Measurements from ENCODE around the gene CYB5R3. TPM values are rescaled to one million over a fixed set of nuclear protein-coding genes. Genes with fewer than 3 reads are reported as not detected.
A peak's percentile ranks its signal among the peaks of the same experiment; 100 is the strongest.
"Not testable (repeated sequence)": the region's sequence is repeated elsewhere in the genome, so short reads cannot be mapped to it uniquely, and the experiment has no call there.

Gene CYB5R3
- total RNA-seq, 2 donors from 2014 or later: 41.8 to 50.8 TPM

DNA sequence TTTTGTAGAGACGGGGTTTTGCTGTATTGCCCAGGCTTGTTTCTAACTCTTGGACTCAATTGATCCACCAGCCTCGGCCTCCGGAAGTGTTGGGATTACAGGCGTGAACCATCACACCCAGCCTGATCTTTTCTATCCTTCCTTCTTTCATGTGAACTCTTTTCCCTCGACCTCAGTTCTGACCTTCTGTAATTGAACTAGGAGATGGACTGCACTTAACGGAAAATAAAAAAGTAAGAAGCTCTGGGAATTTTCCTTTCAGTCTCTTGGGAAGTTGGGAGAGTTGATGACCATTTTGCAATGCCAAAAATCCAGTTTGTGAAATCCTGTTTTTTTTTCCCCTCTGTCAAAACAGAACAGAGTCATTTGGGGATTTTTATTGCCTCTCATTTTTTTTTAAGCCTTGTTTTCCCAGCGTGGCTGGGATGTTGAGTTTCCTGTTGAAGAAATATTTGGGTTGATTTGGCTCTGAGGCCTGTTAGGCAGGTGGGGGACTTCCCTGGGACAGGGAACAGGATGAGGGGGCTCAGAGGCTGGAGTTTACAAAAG lies 26.9 kb upstream of the CYB5R3 start:
- Histone ChIP-seq H3K36me3 (replicated peaks in 1 of 2; ENCODE audit: insufficient read depth in 1 of 2, low read depth in 2 of 2) (no peaks in the 10 kb centered on the region), H3K4me1 (peaks cover 23% of the 10 kb centered on the region), H3K27ac (peak overlapping the region; percentile 54 to 69 (median 64)), H3K4me3 (no peak overlapping the region), H3K27me3 (no peaks in the 10 kb centered on the region), H3K9me3 (no peaks in the 10 kb centered on the region)
- intact Hi-C loops (cut with DNase I): no loop called here
- no peak for ATAC-seq
- 39 to 47% methylated on average over 7 of the region's 7 CpGs for WGBS, 2 donors
- TF ChIP-seq CTCF (IDR thresholded peaks at IDR 0.05) (no peak), POLR2A (IDR thresholded peaks at IDR 0.05) (no peak)
- no peak for DNase-seq

GRCh38 chr22:42673898-42674401 lies 24.8 kb upstream of the CYB5R3 start:
- no peak overlapping the region for H3K4me3 ChIP-seq
- no peak for TF ChIP-seq CTCF (IDR thresholded peaks at IDR 0.05)
- no peak for TF ChIP-seq POLR2A (IDR thresholded peaks at IDR 0.05)
- DNase-seq (peak in 1 of 4 donors; percentile 39), ATAC-seq (peak; percentile 64)
- H3K27ac ChIP-seq: peak overlapping the region in 3 of 4 donors; percentile 10 to 59 (median 55)
- no peaks in the 10 kb centered on the region for H3K36me3 ChIP-seq (replicated peaks in 1 of 2; ENCODE audit: insufficient read depth in 1 of 2, low read depth in 2 of 2)
- H3K9me3 ChIP-seq: no peaks in the 10 kb centered on the region
- no peaks in the 10 kb centered on the region for H3K27me3 ChIP-seq
- H3K4me1 ChIP-seq: peaks cover 23% of the 10 kb centered on the region
- WGBS, 2 donors: 0 to 8% methylated on average over 2 of the region's 2 CpGs
- intact Hi-C loops (cut with DNase I): no loop called here

DNA sequence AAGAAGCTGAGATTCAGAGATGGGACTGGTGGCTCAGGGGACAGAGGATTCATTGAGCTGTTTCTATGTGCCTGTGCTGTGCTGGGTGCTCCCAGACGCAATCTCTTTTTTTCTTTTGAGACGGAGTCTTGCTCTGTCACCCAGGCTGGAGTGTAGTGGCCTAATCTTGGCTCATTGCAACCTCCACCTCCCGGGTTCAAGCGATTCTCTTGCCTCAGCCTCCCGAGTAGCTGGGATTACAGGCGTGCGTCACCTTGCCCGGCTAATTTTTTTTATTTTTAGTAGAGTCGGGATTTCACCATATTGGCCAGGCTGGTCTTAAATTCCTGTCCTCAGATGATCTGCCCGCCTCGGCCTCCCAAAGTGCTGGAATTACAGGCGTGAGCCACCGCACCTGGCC lies 23.9 kb upstream of the CYB5R3 start:
- intact Hi-C loops (cut with DNase I); ATAC-seq; DNase-seq; H3K4me3 ChIP-seq; H3K27me3 ChIP-seq; H3K9me3 ChIP-seq; H3K36me3 ChIP-seq (replicated peaks in 1 of 2; ENCODE audit: insufficient read depth in 1 of 2, low read depth in 2 of 2); H3K27ac ChIP-seq: not testable (repeated sequence)
- H3K4me1 ChIP-seq: peaks cover 23% of the 10 kb centered on the region
- WGBS, 2 donors: 94 to 95% methylated on average over 13 of the region's 13 CpGs

DNA sequence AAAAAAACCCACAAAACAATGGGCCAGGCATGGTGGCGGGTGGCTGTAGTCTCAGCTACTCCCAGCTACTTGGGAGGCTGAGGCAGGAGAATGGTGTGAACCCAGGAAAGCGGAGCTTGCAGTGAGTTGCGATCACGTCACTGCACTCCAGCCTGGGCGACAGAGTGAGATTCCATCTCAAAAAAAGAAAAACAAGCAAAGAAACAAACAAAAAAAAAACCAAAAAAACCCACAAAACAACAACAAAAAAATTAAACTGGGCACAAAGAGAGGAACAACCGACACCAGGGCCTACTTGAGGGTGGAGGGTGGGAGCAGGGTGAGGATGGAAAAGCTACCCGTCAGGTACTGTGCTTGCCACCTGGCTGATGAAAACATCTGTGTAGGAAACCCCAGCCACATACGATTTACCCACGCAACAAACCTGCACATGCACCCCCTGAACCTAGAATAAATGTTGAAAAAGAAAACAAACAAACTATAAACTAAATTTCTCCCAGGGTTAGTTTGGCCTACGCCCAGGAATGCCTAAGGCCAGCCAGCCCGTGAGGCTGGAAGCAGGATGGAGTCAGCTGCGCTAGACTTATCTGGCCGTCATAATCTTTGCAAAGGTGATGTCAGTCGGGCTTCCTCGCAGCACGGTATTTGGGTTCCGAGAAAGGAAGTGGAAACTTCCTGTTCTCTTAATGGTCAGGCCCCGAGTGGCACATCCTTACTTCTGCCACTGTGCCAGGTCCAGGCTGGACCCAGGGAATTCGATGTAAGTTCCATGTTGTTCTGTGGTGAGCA lies 21.9 kb upstream of the CYB5R3 start:
- 74 to 78% methylated on average over 18 to 19 of the region's 19 CpGs for WGBS, 2 donors
- TF ChIP-seq CTCF (IDR thresholded peaks at IDR 0.05) (no peak), POLR2A (IDR thresholded peaks at IDR 0.05) (no peak)
- H3K4me1 ChIP-seq: peaks cover 17% of the 10 kb centered on the region
- ATAC-seq (peak; percentile 19), DNase-seq (no peak)
- intact Hi-C loops (cut with DNase I): no loop called here
- no peaks in the 10 kb centered on the region for H3K9me3 ChIP-seq
- H3K27ac ChIP-seq: no peak overlapping the region
- H3K27me3 ChIP-seq: no peaks in the 10 kb centered on the region
- H3K36me3 ChIP-seq (replicated peaks in 1 of 2; ENCODE audit: insufficient read depth in 1 of 2, low read depth in 2 of 2): no peaks in the 10 kb centered on the region
- no peak overlapping the region for H3K4me3 ChIP-seq

GRCh38 chr22:42670046-42670445 lies 20.9 kb upstream of the CYB5R3 start:
- intact Hi-C loops (cut with DNase I): no loop called here
- Histone ChIP-seq H3K4me1 (peaks cover 13% of the 10 kb centered on the region), H3K36me3 (replicated peaks in 1 of 2; ENCODE audit: insufficient read depth in 1 of 2, low read depth in 2 of 2) (no peaks in the 10 kb centered on the region), H3K27me3 (no peaks in the 10 kb centered on the region), H3K27ac (no peak overlapping the region), H3K4me3 (no peak overlapping the region), H3K9me3 (no peaks in the 10 kb centered on the region)
- 52 to 89% methylated on average over 4 of the region's 4 CpGs for WGBS, 2 donors
- DNase-seq: no peak
- TF ChIP-seq CTCF (IDR thresholded peaks at IDR 0.05) (no peak), POLR2A (IDR thresholded peaks at IDR 0.05) (no peak)
- ATAC-seq: no peak

DNA sequence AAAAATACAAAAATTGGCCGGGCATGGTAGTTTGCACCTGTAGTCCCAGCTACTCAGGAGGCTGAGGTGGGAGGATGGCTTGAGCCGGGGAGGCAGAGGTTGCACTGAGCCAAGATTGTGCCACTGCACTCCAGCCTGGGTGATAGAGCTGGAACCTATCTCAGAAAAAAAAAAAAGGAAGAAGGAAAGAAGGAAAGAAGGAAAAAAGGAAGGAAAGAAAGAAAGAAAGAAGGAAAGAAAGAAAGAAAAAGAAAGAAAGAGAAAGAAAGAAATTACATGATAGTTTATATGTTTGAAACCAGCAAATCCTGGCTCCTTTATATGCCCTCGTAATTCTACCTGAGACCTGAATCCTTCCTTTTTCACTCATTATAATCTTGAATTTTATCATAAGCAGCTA lies 17.2 kb upstream of the CYB5R3 start:
- ATAC-seq; intact Hi-C loops (cut with DNase I); H3K27ac ChIP-seq; H3K36me3 ChIP-seq (replicated peaks in 1 of 2; ENCODE audit: insufficient read depth in 1 of 2, low read depth in 2 of 2); H3K9me3 ChIP-seq; DNase-seq; H3K27me3 ChIP-seq; H3K4me3 ChIP-seq: not testable (repeated sequence)
- peaks cover 11% of the 10 kb centered on the region for H3K4me1 ChIP-seq
- 78 to 84% methylated on average over 3 of the region's 3 CpGs for WGBS, 2 donors
